Sigmoid colon (tissue), 4 donors: ENCODE results near the gene SLC35F2.

Experiments
- EP300 ChIP-seq, 4 donors: sonication (generic); formaldehyde crosslinking; IDR thresholded peaks; one replicate each; pipeline ENCODE4 v1.6.1; 2017; ENCODE audit warnings: antibody characterized with exemption in 4 of 4
- POLR2A ChIP-seq, 2 donors: fragments of 450-650 bp; IDR thresholded peaks; one replicate each; pipeline ENCODE4 v1.6.1; 2016; ENCODE audit warnings: antibody characterized with exemption in 2 of 2, mild to moderate bottlenecking in 2 of 2, moderate library complexity in 2 of 2
- POLR2AphosphoS5 ChIP-seq, 4 donors: sonication (generic); formaldehyde crosslinking; IDR thresholded peaks; one replicate each; pipeline ENCODE4 v1.6.1; 2017; ENCODE audit warnings: antibody characterized with exemption in 4 of 4
- TF ChIP-seq, protein P1 (sequence below), 4 experiments: fragments of 450-650 bp in 3 of 4; fragments of 200-600 bp in 1 of 4; IDR thresholded peaks; one replicate each; pipeline ENCODE4 v1.5.1; 2016 to 2019; ENCODE audit warnings: antibody characterized with exemption in 4 of 4, mild to moderate bottlenecking in 3 of 4, moderate library complexity in 2 of 4

DNA sequence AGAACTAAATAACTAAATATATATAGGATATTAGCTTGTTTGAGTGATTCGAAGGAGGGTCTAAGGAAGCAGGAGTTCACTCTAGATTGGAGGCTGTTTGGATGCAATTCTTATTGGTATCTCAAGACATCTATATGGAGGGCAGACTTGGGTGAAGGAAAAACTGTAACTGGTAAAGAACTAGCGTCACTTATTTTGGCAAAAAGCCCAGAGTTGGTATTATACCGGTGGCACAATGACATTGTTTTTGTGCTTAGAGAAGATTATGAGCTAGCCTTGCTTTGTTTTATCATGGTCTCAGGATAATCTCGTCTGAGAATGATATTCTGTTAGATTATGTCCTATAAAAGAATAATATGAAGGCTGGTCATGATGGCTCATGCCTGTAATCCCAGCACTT, 6.0 kb upstream of the SLC35F2 start:
- TF ChIP-seq, protein P1, sequence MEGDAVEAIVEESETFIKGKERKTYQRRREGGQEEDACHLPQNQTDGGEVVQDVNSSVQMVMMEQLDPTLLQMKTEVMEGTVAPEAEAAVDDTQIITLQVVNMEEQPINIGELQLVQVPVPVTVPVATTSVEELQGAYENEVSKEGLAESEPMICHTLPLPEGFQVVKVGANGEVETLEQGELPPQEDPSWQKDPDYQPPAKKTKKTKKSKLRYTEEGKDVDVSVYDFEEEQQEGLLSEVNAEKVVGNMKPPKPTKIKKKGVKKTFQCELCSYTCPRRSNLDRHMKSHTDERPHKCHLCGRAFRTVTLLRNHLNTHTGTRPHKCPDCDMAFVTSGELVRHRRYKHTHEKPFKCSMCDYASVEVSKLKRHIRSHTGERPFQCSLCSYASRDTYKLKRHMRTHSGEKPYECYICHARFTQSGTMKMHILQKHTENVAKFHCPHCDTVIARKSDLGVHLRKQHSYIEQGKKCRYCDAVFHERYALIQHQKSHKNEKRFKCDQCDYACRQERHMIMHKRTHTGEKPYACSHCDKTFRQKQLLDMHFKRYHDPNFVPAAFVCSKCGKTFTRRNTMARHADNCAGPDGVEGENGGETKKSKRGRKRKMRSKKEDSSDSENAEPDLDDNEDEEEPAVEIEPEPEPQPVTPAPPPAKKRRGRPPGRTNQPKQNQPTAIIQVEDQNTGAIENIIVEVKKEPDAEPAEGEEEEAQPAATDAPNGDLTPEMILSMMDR (IDR thresholded peaks at IDR 0.05): no peak
- TF ChIP-seq POLR2A (IDR thresholded peaks at IDR 0.05) (no peak), EP300 (IDR thresholded peaks at IDR 0.05) (no peak), POLR2AphosphoS5 (IDR thresholded peaks at IDR 0.05) (no peak)
